ENCODE results near the gene VEGFC.

The VEGFC gene

GRCh38 chr4:176775338-176775737, 17.4 kb downstream of the VEGFC start:
- Histone ChIP-seq H3K4me3 (ENCODE audit: low read length, poor library complexity, severe bottlenecking) (no peak overlapping the region), H2AFZ (ENCODE audit: low read length) (no peak overlapping the region), H3K9me2 (replicated peaks; ENCODE audit: low read depth, low read length) (no peaks in the 10 kb centered on the region), H3K36me3 (ENCODE audit: insufficient read depth, low read length) (no peaks in the 10 kb centered on the region), H3K9ac (ENCODE audit: low read depth, low read length, poor library complexity, severe bottlenecking) (no peak overlapping the region), H3K9me3 (ENCODE audit: insufficient read depth, low read depth, low read length) (no peaks in the 10 kb centered on the region), H3K27me3 (ENCODE audit: insufficient read depth, low read length, poor library complexity, severe bottlenecking) (no peaks in the 10 kb centered on the region), H4K20me1 (ENCODE audit: insufficient read depth, low read length, poor library complexity, severe bottlenecking) (no peaks in the 10 kb centered on the region), H3K4me2 (ENCODE audit: low read depth, low read length, poor library complexity, severe bottlenecking) (no peak overlapping the region), H3K4me1 (ENCODE audit: insufficient read depth, low read length, poor library complexity, severe bottlenecking) (no peaks in the 10 kb centered on the region), H3F3A (ENCODE audit: low read depth) (no peaks in the 10 kb centered on the region), H3K79me2 (ENCODE audit: insufficient read depth, low read length) (no peaks in the 10 kb centered on the region)
- TF ChIP-seq CTCF (conservative IDR thresholded peaks at IDR 0.05; ENCODE audit: low read length) = no peak
- no peak for TF ChIP-seq EZH2phosphoT487 (IDR thresholded peaks at IDR 0.05; ENCODE audit: borderline replicate concordance)

- Histone ChIP-seq H3K36me3 (ENCODE audit: insufficient read depth, low read length) (no peaks in the 10 kb centered on the region), H3K4me2 (ENCODE audit: low read depth, low read length, poor library complexity, severe bottlenecking) (no peak overlapping the region), H3K27me3 (ENCODE audit: insufficient read depth, low read length, poor library complexity, severe bottlenecking) (no peaks in the 10 kb centered on the region), H3K4me3 (ENCODE audit: low read length, poor library complexity, severe bottlenecking) (no peak overlapping the region), H4K20me1 (ENCODE audit: insufficient read depth, low read length, poor library complexity, severe bottlenecking) (no peaks in the 10 kb centered on the region), H3K9me3 (ENCODE audit: insufficient read depth, low read depth, low read length) (no peaks in the 10 kb centered on the region), H3K9ac (ENCODE audit: low read depth, low read length, poor library complexity, severe bottlenecking) (no peak overlapping the region), H3K9me2 (replicated peaks; ENCODE audit: low read depth, low read length) (no peaks in the 10 kb centered on the region), H3K4me1 (ENCODE audit: insufficient read depth, low read length, poor library complexity, severe bottlenecking) (no peaks in the 10 kb centered on the region), H3K79me2 (ENCODE audit: insufficient read depth, low read length) (no peaks in the 10 kb centered on the region), H2AFZ (ENCODE audit: low read length) (no peak overlapping the region), H3F3A (ENCODE audit: low read depth) (no peaks in the 10 kb centered on the region)
- TF ChIP-seq CTCF (conservative IDR thresholded peaks at IDR 0.05; ENCODE audit: low read length) = no peak
- TF ChIP-seq EZH2phosphoT487 (IDR thresholded peaks at IDR 0.05; ENCODE audit: borderline replicate concordance) = no peak
Observed at GRCh38 chr4:176774852-176775251, 17.9 kb downstream of the VEGFC start.

- H3K9ac ChIP-seq (ENCODE audit: low read depth, low read length, poor library complexity, severe bottlenecking) = no peak overlapping the region
- no peak overlapping the region for H3K4me2 ChIP-seq (ENCODE audit: low read depth, low read length, poor library complexity, severe bottlenecking)
- H3K9me2 ChIP-seq (replicated peaks; ENCODE audit: low read depth, low read length) = no peaks in the 10 kb centered on the region
- TF ChIP-seq EZH2phosphoT487 (IDR thresholded peaks at IDR 0.05; ENCODE audit: borderline replicate concordance) (no peak), CTCF (conservative IDR thresholded peaks at IDR 0.05; ENCODE audit: low read length) (no peak)
- no peaks in the 10 kb centered on the region for H4K20me1 ChIP-seq (ENCODE audit: insufficient read depth, low read length, poor library complexity, severe bottlenecking)
- no peak overlapping the region for H2AFZ ChIP-seq (ENCODE audit: low read length)
- H3K4me3 ChIP-seq (ENCODE audit: low read length, poor library complexity, severe bottlenecking) = no peak overlapping the region
- no peaks in the 10 kb centered on the region for H3K27me3 ChIP-seq (ENCODE audit: insufficient read depth, low read length, poor library complexity, severe bottlenecking)
- H3F3A ChIP-seq (ENCODE audit: low read depth) = no peaks in the 10 kb centered on the region
- no peaks in the 10 kb centered on the region for H3K79me2 ChIP-seq (ENCODE audit: insufficient read depth, low read length)
- no peaks in the 10 kb centered on the region for H3K4me1 ChIP-seq (ENCODE audit: insufficient read depth, low read length, poor library complexity, severe bottlenecking)
- H3K9me3 ChIP-seq (ENCODE audit: insufficient read depth, low read depth, low read length) = no peaks in the 10 kb centered on the region
- H3K36me3 ChIP-seq (ENCODE audit: insufficient read depth, low read length) = no peaks in the 10 kb centered on the region
Observed at GRCh38 chr4:176769514-176769913, 23.2 kb downstream of the VEGFC start.
